Fibroblast of lung (primary cell): ENCODE data around the gene CARS1.

Experiments
- EZH2 ChIP-seq: IDR thresholded peaks from 2 replicates; pipeline ENCODE4 v1.5.1; 2012; ENCODE audit warnings: low read length, control low read depth, mild to moderate bottlenecking; ENCODE audit errors: missing control alignments
- TF ChIP-seq, protein P1 (sequence below), 2 donors: IDR thresholded peaks in 1 of 2; conservative IDR thresholded peaks in 1 of 2; 1 replicate in 1 of 2; 2 replicates in 1 of 2; pipeline ENCODE4 v1.5.1; 2011 to 2012; ENCODE audit warnings: low read length in 2 of 2, control low read depth in 1 of 2, inconsistent platforms in 1 of 2, low read depth in 1 of 2, mild to moderate bottlenecking in 1 of 2

DNA sequence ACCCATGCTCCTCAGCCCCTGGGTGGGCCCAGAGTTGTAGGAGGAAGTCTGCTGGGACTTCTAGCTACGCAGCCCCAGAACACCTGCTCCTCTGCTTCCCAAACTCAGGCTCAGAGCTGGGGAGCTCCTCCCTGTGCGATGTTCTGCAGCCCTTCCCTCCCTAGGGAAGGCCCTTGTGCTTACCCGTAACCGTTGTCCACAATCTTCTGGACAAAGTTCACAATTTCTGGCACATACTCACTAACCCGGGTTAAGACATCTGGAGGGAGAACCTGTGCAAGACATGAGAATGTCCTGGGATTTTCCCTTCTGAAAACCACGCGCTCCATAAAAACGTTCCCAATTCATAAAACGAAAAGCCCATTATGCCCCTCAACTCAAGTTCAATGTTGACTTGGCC lies 28.4 kb downstream of the CARS1 start:
- TF ChIP-seq, protein P1, sequence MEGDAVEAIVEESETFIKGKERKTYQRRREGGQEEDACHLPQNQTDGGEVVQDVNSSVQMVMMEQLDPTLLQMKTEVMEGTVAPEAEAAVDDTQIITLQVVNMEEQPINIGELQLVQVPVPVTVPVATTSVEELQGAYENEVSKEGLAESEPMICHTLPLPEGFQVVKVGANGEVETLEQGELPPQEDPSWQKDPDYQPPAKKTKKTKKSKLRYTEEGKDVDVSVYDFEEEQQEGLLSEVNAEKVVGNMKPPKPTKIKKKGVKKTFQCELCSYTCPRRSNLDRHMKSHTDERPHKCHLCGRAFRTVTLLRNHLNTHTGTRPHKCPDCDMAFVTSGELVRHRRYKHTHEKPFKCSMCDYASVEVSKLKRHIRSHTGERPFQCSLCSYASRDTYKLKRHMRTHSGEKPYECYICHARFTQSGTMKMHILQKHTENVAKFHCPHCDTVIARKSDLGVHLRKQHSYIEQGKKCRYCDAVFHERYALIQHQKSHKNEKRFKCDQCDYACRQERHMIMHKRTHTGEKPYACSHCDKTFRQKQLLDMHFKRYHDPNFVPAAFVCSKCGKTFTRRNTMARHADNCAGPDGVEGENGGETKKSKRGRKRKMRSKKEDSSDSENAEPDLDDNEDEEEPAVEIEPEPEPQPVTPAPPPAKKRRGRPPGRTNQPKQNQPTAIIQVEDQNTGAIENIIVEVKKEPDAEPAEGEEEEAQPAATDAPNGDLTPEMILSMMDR (conservative IDR thresholded peaks at IDR 0.05 in 1 of 2, IDR thresholded peaks at IDR 0.05 in 1 of 2; ENCODE audit: low read depth in 1 of 2, low read length in 2 of 2), result no peak
- no peak for TF ChIP-seq EZH2
